ENCODE data around the gene MAPRE3.

The MAPRE3 gene

GRCh38 chr2:26951236-26951635 is 19.2 kb upstream of the MAPRE3 start:
- no peak for DNase-seq

- DNase-seq, result no peak
Observed at GRCh38 chr2:26952374-26952773, 18.1 kb upstream of the MAPRE3 start.

GRCh38 chr2:26954135-26954534 is 16.3 kb upstream of the MAPRE3 start:
- no peak for DNase-seq

DNA sequence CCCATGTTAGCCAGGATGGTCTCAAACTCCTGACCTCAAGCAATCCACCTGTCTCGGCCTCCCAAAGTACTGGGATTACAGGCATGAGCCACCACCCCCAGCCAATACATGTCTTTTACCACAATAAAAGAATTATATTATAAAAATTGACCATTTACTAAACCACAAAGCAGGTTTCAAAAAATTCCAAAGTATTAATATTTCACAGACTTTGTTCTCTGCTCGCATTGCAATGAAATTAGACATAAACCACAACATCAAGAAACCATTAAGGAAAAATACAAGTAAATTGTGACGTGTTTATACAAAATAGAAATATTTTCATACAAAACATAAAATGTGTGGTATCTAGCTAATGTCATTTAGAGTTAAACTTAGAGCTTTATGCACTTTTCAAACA is 13.4 kb upstream of the MAPRE3 start:
- no peak for DNase-seq

- no peak for DNase-seq
Observed at GRCh38 chr2:26957534-26957933, 12.9 kb upstream of the MAPRE3 start.

GRCh38 chr2:26959331-26959730 is 11.1 kb upstream of the MAPRE3 start:
- no peak for DNase-seq

DNA sequence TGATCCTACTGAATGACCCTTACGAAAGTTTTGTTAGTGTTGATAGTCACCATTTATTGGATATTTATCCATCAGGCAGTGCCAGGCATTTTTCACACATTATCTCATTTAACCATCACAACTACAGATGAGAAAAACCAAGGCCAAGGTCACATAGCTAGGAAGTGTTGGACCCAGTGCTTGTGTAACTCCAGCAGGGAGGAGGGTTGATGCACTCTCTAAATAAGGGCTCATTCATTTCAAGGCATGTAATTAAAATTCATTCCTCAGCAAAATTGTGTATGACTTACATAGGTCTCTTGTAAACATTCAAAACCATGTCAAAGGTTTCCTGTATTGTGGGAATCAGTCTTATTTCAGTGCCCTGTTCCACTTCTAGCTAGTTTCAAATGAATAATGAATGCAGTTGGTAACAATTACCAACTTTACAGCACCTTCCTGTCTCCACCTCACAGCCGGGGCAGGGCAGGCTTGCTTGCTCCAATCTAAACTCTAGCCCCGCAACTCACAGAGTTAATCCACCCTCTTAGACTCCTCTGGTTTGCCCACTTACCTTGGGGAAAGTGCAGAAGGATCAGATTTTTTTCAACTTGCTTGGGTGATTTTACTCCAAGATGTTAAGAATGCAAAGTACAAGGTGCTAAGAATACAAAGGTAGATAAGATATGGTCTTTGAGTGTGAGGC is 5.8 kb upstream of the MAPRE3 start:
- no peak for DNase-seq

- DNase-seq, result no peak
Observed at GRCh38 chr2:26968001-26968400, 2.4 kb upstream of the MAPRE3 start.

GRCh38 chr2:26969077-26969844 is 1.2 kb upstream of the MAPRE3 start:
- no peak for DNase-seq

DNA sequence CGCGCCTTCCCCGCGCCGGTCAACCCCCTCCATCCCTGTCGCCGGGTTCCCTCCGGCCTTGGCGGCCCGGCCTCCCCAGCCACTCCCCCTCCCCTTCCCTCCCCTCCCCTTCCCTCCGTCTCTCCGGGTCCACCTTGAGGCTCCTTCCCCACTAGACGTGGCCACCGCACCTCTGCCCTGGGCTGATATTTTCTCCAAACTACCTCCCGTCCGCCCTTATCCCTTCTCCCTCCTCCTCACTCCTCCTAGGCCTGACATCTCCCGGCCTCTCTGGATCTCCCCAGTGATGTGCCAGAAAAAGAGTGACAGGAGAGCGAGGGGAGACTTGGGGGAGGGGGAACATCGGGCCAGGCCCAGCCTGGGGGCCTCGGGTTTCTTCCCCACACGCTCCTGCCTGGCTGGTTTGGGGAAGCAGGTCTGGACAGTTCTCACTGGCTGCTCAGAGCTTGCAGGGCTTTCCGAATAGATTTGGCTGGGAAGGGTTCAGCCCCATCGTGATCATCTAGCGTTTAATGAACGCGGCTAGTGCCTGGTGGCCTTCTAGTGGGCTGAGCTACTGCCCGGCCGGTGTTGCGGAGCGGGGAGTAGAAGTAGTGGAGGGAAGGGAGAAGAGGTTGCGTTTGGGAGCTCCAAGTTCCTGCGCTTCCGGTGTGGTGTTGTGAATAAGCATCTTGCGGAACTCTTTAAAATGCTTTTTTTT is 641 bp downstream of the MAPRE3 start:
- peak in 1 of 2 experiments; percentile 6 for DNase-seq

DNA sequence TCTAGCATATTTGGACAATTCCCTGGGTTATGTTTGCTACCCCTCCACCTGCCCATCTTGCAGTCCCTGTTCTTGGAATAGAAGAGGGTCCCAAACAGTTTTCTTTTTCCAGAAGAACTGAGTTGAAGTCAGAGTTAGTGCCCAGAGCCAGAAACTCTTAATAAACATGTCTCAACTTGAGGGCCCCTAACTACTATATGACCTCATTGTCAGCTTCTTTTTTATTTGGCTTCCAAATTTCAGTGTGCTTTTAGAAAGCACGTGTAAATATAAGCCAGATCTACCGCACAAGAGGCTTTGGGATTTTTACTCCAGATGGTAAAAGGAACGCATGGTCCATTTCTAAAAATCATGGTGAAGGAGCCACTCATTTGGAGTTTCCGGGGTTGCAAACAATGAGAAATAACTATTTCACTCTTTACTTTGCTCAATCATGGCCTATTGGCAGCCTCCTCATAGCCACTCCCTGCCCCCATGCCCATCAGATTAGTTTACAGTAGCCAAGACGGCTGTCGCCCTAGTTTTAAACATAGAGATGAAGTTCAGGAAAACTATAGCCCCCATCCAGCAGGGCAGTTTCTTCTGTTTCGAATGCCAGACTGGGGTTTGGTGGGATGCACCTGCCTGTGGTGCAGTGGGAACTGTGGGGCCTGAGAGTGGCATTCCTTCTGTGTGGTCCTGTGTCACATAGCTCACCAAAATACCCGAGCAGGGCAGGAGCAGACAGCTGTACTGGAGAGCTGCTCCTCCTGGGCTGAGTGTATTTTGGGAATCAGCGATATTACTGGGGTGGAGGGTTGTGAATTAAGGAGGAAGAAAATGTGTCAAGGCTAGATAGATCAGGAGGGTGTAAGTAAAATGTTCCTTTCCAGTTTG is 1.7 kb downstream of the MAPRE3 start:
- no peak for DNase-seq

- no peak for DNase-seq
Observed at GRCh38 chr2:26974352-26974751, 3.9 kb downstream of the MAPRE3 start.

DNA sequence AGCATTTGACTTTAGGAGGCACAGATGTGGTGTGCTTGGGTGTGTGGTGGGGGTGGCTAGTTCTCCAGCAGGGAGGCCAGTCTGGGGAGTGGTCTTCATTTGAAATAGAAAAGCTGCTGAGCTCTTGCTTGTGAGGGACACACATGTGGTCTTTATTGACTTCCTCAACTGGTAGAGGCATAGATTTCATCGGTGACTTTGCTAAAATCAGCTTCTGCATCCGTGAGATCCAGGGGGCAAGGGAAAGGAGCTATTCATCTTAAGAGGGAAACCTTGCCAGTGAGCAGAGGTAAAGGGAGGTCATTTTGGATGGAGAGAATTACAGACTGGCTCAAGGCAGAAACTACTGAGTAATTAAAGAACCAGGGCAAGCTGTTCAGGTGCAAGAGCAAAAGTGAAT is 4.7 kb downstream of the MAPRE3 start:
- no peak for DNase-seq

DNA sequence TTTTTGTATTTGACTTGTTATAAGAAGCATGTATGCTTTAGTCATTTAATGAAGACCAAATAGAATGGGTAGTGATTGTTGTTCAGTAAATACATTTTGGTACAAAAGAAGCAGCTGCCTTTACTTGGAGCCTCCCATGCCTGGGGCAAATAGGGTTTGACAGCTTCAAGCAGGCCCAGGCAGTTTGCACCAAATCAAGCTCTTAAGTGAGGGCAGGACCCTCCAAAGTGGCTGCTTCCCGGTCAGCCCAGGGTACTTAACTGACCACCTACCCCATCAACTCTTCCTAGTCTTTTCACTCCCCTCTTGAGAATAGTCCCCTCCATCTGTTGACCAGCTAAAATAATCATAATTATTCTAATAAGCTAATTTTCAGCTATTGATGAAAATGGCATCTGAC is 5.2 kb downstream of the MAPRE3 start:
- no peak for DNase-seq

- DNase-seq, result no peak
Observed at GRCh38 chr2:26976237-26976636, 5.8 kb downstream of the MAPRE3 start.

GRCh38 chr2:26977012-26977411 is 6.6 kb downstream of the MAPRE3 start:
- DNase-seq, result no peak

DNA sequence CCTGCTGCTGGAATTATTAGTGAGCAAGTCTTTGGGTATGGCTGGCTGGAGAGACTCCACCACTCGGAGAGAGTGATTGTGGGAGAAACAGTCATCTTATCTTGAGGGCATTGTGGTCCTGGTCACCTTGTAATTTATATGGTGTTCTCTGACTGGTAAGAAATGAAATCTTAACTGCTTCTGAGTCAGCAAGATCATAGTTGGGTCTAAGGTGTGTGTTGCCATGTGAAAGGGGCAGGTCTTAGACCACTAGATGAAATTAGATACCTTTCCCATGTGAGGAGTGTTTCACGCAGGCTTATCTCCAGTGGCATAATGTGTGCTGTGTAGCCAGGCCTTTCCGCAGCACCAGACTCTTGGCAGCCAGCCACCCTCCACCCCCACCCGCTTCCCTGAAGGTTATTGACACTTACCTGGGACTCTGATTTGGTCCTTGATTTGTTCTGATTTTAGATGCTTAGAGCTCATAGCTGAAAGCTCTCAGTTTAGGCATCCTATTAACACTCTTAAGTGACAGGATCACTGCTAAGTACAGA is 7.7 kb downstream of the MAPRE3 start:
- no peak for DNase-seq

GRCh38 chr2:26979741-26980140 is 9.3 kb downstream of the MAPRE3 start:
- no peak for DNase-seq

GRCh38 chr2:26980971-26981370 is 10.5 kb downstream of the MAPRE3 start:
- DNase-seq, result no peak

- peak in 1 of 2 experiments; percentile 9 for DNase-seq
Observed at GRCh38 chr2:26982102-26982742, 11.8 kb downstream of the MAPRE3 start.

DNA sequence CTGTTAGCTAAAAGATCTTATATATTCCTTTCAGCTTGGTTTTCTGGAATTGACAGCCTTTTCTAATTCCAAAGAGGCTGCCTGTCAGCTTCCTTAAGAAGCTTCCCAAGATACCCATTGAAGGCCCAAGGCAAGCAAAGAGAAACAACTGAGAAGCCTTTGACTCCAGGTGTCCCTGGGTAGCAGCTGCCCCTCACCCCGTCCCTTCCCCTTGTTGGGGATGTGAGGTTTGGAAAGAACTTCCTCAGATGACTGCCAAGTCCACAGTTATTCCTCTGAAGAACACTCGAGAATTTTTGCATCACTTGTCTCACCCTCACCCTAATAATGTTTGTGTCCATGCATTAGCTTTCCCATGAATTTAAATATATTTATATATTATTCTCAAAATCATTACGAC is 13.3 kb downstream of the MAPRE3 start:
- DNase-seq, result no peak

GRCh38 chr2:26985807-26986206 is 15.4 kb downstream of the MAPRE3 start:
- DNase-seq, result no peak

All from activated CD4-positive, alpha-beta T cell treated with anti-CD3 and anti-CD28 coated beads, Interleukin-2, amount 50 U/mL, for 48 hours (primary cell).